ENCODE results near the gene DNM1. TPM values are rescaled to one million over a fixed set of nuclear protein-coding genes. Genes with fewer than 3 reads are reported as not detected.
A peak's percentile ranks its signal among the peaks of the same experiment; 100 is the strongest.

The DNM1 gene
- total and polyA plus RNA-seq, 2 donors (not counting 3 experiments of a cell fraction or from before 2014, with no cell fraction given) = 0.59 to 2.9 TPM

GRCh38 chr9:128193469-128194096, 9.6 kb upstream of the DNM1 start:
- dilution Hi-C loops (cut with MboI; ENCODE audit: extremely low pct_ligation_motif_present, low sequenced_read_pairs) (no loop called here), intact Hi-C loops (cut with micrococcal nuclease) (loop anchor here (1.0 kb wide), 1 partner anchor 10 kb away; the partner anchor contains the start of gene DNM1)
- Histone ChIP-seq H3K79me2 (ENCODE audit: control insufficient read depth, insufficient read depth, low read length) (peaks cover 15% of the 10 kb centered on the region), H3K4me2 (ENCODE audit: insufficient read depth, low read length) (peak overlapping the region; percentile 6), H3K4me1 (ENCODE audit: control insufficient read depth, extremely low read depth, insufficient read depth, low read length) (peaks cover 11% of the 10 kb centered on the region), H3K9me3 (replicated peaks; ENCODE audit: control insufficient read depth, insufficient read depth, low read length) (no peaks in the 10 kb centered on the region), H4K20me1 (replicated peaks; ENCODE audit: control insufficient read depth, extremely low read depth, insufficient read depth, low read length) (no peaks in the 10 kb centered on the region), H2AFZ (ENCODE audit: low read depth, low read length) (peak overlapping the region; percentile 46), H3K4me3 (replicated peaks in 1 of 3; ENCODE audit: insufficient read depth in 1 of 3, low read depth in 1 of 3, low read length in 3 of 3) (no peak overlapping the region), H3K9ac (replicated peaks; ENCODE audit: extremely low read depth, insufficient read depth, low read length) (no peak overlapping the region), H3K36me3 (ENCODE audit: control insufficient read depth in 2 of 2, extremely low read depth in 1 of 2, insufficient read depth in 2 of 2, low read length in 2 of 2) (peaks cover 2 to 4% of the 10 kb centered on the region in 2 experiments), H3K27me3 (ENCODE audit: control insufficient read depth in 2 of 2, insufficient read depth in 2 of 2, low read length in 2 of 2) (no peaks in the 10 kb centered on the region), H3K9me1 (replicated peaks; ENCODE audit: control insufficient read depth, extremely low read depth, insufficient read depth, low read length) (no peaks in the 10 kb centered on the region), H3K27ac (ENCODE audit: insufficient read depth, low read depth, low read length) (no peak overlapping the region)
- ChIA-PET CTCF (interaction anchor here (0.6 to 2.2 kb wide), 15 partner anchors 8 to 147 kb away, joined by 3 to 14 read pairs (median 3); partner anchors contain the start of gene DNM1), POLR2A (no interaction called here)
- TF ChIP-seq GATA2 (IDR thresholded peaks at IDR 0.05; ENCODE audit: insufficient read depth, insufficient read length, low read depth, low read length) = no peak
- TF ChIP-seq POLR2A (IDR thresholded peaks at IDR 0.05; ENCODE audit: low read depth, low read length) = no peak
- TF ChIP-seq POLR2AphosphoS5 (IDR thresholded peaks at IDR 0.05; ENCODE audit: insufficient read depth, low read depth, low read length) = no peak
- TF ChIP-seq CTCF (IDR thresholded peaks at IDR 0.05; ENCODE audit: extremely low read depth in 1 of 2, insufficient read depth in 1 of 2, low read depth in 1 of 2, low read length in 2 of 2) = no peak
- no peak for TF ChIP-seq MAX (IDR thresholded peaks at IDR 0.05; ENCODE audit: insufficient read depth, insufficient read length)
- no peak for TF ChIP-seq EZH2 (IDR thresholded peaks at IDR 0.05; ENCODE audit: borderline replicate concordance, low read depth, low read length, severe bottlenecking)
- DNase-seq (ENCODE audit: low read depth, low spot score) (no peak), FAIRE-seq (no peak)
- BruUV-seq (replicated peaks) = no TSS peak
